PC-9 (cell line): ENCODE measurements around the gene IFI27L1.

Experiments
- CTCF ChIP-seq: fragments of 200-600 bp; sonication (generic); conservative IDR thresholded peaks from 2 replicates; pipeline ENCODE4 v1.6.1; 2017; ENCODE audit warnings: mixed run types, antibody characterized with exemption, mild to moderate bottlenecking, moderate library complexity
- EZH2 ChIP-seq: fragments of 200-600 bp; sonication (generic); IDR thresholded peaks from 2 replicates; pipeline ENCODE4 v1.8.0; 2017; ENCODE audit warnings: antibody characterized with exemption, low read depth

DNA sequence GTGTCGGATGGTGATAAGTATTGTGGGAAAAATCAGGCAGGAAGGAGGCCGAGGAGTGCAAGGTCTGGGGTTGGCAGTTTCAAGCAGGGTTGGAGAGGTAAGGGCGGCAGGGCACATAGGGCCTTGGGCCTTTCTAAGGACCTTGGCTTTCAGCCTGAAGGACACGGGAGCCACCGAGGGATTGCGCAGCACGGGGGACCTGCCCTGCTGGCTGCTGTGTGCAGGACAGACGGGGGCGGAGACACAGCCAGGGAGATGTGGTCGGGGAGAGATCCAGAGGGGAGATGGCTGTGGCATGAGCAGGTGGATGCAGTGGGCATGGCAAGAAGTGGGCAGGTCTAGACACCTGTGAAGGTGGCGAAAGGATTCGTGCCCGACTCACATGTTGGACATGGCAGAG lies 40.3 kb upstream of the IFI27L1 start:
- TF ChIP-seq CTCF: no peak
- no peak for TF ChIP-seq EZH2
